Lung (tissue), 12 donors: ENCODE data around the gene TBKBP1. TPM values are rescaled to one million over a fixed set of nuclear protein-coding genes. Genes with fewer than 3 reads are reported as not detected.

Source experiments
- ATAC-seq: fragments of 200-7000 bp; cut with Tn5 transposase; one replicate; pipeline ENCODE4 v1.9.1; 2020; ENCODE audit warnings: moderate number of reproducible peaks; ENCODE audit not compliant: insufficient read depth, low FRiP score
- DNase-seq, 3 donors: peaks; one replicate each; pipeline ENCODE4 v3.0.0-alpha.2; 2013 to 2017
- H3K27ac ChIP-seq, 2 donors: one replicate each; pipeline ENCODE4 v1.5.1; 2013; ENCODE audit warnings: mild to moderate bottlenecking in 2 of 2, moderate library complexity in 2 of 2, control low read depth in 1 of 2, inconsistent platforms in 1 of 2, low read depth in 1 of 2, low read length in 1 of 2
- H3K27me3 ChIP-seq, 3 donors: one replicate each; pipeline ENCODE4 v1.5.1; 2013; ENCODE audit warnings: low read length in 2 of 3; ENCODE audit not compliant: control insufficient read depth in 3 of 3, insufficient read depth in 3 of 3
- H3K36me3 ChIP-seq, 4 donors: one replicate each; pipeline ENCODE4 v1.5.1; 2013; ENCODE audit warnings: low read length in 4 of 4, mild to moderate bottlenecking in 1 of 4, moderate library complexity in 1 of 4; ENCODE audit not compliant: control insufficient read depth in 4 of 4, insufficient read depth in 4 of 4
- H3K4me1 ChIP-seq, 5 donors: one replicate each; pipeline ENCODE4 v1.5.1; 2013; ENCODE audit warnings: low read length in 5 of 5, mild to moderate bottlenecking in 2 of 5, moderate library complexity in 1 of 5; ENCODE audit not compliant: control insufficient read depth in 5 of 5, insufficient read depth in 5 of 5
- H3K4me3 ChIP-seq: one replicate; pipeline ENCODE4 v1.5.1; 2013; ENCODE audit warnings: mild to moderate bottlenecking, control low read depth, moderate library complexity
- H3K9ac ChIP-seq, 2 donors: one replicate each; pipeline ENCODE4 v1.5.1; 2013; ENCODE audit warnings: low read length in 2 of 2, control low read depth in 1 of 2; ENCODE audit not compliant: insufficient read depth in 1 of 2
- H3K9me3 ChIP-seq, 4 donors: one replicate each; pipeline ENCODE4 v1.5.1; 2013; ENCODE audit warnings: low read length in 3 of 4, mild to moderate bottlenecking in 1 of 4, moderate library complexity in 1 of 4; ENCODE audit not compliant: control insufficient read depth in 4 of 4, insufficient read depth in 3 of 4
- WGBS, 2 donors: extraction: QIAGEN DNeasy Blood & Tissue Kit; methylation state at CpG; one replicate each; pipeline ENCODE4 v1.1.7; 2013; 5-methylcytosine and 5-hydroxymethylcytosine counted together
- polyA plus RNA-seq, 2 donors: library from polyadenylated mRNA; stranded (reverse); fragments of 200-250 nt; gene quantifications; one replicate each; pipeline ENCODE4 v1.2.1, GENCODE V29; 2013
- total RNA-seq, 2 donors: library from RNA; depleted of rRNA in 1 of 2; stranded (reverse); fragments of >200 nt in 1 of 2; gene quantifications; one replicate each; pipeline ENCODE4 v1.2.1, GENCODE V29; 2014 to 2021
- TF ChIP-seq, protein P1 (sequence below): IDR thresholded peaks from 2 replicates; pipeline ENCODE4 v1.5.1; 2012; ENCODE audit warnings: mild to moderate bottlenecking; ENCODE audit errors: control extremely low read depth, extremely low read depth
- donor health status: control.
- donor health status: control.
- donor health status: Bipolar disorder and iron deficiency.
- donor health status: healthy.
- donor health status: DM: yes; HTN: yes; CAD: no.

The TBKBP1 gene
- total and polyA plus RNA-seq, 4 donors: 9.0 to 14.0 (median 12.1) TPM

DNA sequence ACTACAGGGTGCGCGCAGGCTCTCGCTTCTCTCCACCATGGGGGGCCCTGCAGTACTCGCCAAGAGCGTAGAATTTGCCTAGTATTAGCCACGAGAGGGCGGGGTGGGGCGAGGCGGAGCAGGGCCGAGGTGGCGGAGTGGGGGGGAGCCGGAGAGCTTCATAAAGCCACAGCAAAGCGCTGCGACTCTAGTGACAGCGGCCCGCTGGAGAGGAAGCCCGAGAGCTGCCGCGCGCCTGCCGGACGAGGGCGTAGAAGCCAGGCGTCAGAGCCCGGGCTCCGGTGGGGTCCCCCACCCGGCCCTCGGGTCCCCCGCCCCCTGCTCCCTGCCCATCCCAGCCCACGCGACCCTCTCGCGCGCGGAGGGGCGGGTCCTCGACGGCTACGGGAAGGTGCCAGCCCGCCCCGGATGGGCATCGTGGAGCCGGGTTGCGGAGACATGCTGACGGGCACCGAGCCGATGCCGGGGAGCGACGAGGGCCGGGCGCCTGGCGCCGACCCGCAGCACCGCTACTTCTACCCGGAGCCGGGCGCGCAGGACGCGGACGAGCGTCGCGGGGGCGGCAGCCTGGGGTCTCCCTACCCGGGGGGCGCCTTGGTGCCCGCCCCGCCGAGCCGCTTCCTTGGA, 39.2 kb downstream of the TBKBP1 start, which contains the start of gene TBX21:
Gene TBX21 (plus strand): TSS at position 190 of the 627 bp plus-strand sequence. CDS start 219 bp downstream, at position 409.
- peaks cover 0 to 47% (median 37%) of the 10 kb centered on the region in 3 donors for H3K27me3 ChIP-seq
- H3K27ac ChIP-seq: no peak within 1 kb of the TSS
- no peak for ATAC-seq
- DNase-seq: peak; percentile 65 to 79 (median 68)
- TF ChIP-seq, protein P1, sequence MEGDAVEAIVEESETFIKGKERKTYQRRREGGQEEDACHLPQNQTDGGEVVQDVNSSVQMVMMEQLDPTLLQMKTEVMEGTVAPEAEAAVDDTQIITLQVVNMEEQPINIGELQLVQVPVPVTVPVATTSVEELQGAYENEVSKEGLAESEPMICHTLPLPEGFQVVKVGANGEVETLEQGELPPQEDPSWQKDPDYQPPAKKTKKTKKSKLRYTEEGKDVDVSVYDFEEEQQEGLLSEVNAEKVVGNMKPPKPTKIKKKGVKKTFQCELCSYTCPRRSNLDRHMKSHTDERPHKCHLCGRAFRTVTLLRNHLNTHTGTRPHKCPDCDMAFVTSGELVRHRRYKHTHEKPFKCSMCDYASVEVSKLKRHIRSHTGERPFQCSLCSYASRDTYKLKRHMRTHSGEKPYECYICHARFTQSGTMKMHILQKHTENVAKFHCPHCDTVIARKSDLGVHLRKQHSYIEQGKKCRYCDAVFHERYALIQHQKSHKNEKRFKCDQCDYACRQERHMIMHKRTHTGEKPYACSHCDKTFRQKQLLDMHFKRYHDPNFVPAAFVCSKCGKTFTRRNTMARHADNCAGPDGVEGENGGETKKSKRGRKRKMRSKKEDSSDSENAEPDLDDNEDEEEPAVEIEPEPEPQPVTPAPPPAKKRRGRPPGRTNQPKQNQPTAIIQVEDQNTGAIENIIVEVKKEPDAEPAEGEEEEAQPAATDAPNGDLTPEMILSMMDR: no peak
- H3K4me1 ChIP-seq: no peaks in the 10 kb centered on the region
- H3K9ac ChIP-seq: no peak within 1 kb of the TSS
- no peak within 1 kb of the TSS for H3K4me3 ChIP-seq
- H3K36me3 ChIP-seq: no peaks in the 10 kb centered on the region
- H3K9me3 ChIP-seq: peaks cover 0 to 2% (median 0%) of the 10 kb centered on the region in 4 donors
- WGBS, 2 donors: 1 to 2% methylated on average over 72 to 73 of the region's 73 CpGs

DNA sequence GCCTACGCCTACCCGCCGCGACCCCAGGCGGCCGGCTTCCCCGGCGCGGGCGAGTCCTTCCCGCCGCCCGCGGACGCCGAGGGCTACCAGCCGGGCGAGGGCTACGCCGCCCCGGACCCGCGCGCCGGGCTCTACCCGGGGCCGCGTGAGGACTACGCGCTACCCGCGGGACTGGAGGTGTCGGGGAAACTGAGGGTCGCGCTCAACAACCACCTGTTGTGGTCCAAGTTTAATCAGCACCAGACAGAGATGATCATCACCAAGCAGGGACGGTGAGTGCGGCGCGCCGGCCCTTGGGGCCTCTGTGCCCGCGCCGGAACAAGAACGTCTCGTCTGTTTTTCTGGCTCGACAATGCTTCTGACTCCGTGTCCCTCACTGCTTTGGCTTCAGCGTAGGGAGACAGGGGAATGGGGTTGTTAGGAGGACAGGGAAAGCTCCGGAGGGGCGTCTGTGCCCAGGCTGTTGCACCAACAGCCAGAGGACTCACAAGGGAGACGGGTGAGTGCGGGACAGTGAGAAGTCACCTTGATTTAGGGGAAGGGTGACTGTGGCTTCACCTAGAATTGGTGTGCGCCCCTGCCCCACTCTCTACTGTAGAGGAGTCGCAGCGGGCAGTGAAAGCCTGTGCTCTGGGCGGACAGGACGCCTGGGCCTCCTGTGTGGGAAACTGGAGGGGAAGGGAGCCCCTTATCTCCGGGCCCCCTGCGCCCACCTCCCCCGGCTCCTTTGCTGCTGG, 39.9 kb downstream of the TBKBP1 start:
- WGBS, 2 donors: 5 to 6% methylated on average over 59 to 60 of the region's 60 CpGs
- H3K9me3 ChIP-seq: peaks cover 0 to 2% (median 0%) of the 10 kb centered on the region in 4 donors
- TF ChIP-seq, protein P1: no peak
- H3K36me3 ChIP-seq: no peaks in the 10 kb centered on the region
- H3K4me3 ChIP-seq: no peak overlapping the region
- ATAC-seq (no peak), DNase-seq (no peak)
- no peaks in the 10 kb centered on the region for H3K4me1 ChIP-seq
- no peak overlapping the region for H3K27ac ChIP-seq
- H3K9ac ChIP-seq: no peak overlapping the region
- peaks cover 0 to 47% (median 37%) of the 10 kb centered on the region in 3 donors for H3K27me3 ChIP-seq

DNA sequence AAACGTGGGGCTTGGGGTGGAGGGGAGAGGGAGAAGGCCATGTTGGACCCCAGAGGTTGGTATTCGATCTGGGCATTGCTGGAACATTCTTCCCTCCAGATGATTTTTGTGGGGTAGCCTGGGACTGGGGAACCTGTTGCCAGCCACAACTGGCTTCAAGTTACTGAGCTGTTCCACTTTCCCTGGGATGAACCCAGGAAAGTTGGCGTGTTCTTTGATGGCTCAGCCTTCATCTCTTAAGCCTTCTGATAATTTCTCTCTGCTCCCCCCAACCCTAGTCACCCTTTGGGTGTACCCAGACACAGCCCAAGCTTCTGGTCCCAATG, 41.1 kb downstream of the TBKBP1 start:
- TF ChIP-seq, protein P1: no peak
- Histone ChIP-seq H3K4me3 (no peak overlapping the region), H3K27me3 (peaks cover 0 to 47% (median 37%) of the 10 kb centered on the region in 3 donors), H3K9me3 (peaks cover 0 to 2% (median 0%) of the 10 kb centered on the region in 4 donors), H3K9ac (no peak overlapping the region), H3K36me3 (no peaks in the 10 kb centered on the region), H3K4me1 (no peaks in the 10 kb centered on the region), H3K27ac (no peak overlapping the region)
- WGBS, 2 donors: 65 to 90% methylated on average over 3 of the region's 3 CpGs
- ATAC-seq (no peak), DNase-seq (no peak)
